HG03565 (cell line): Measurements from ENCODE around the gene JPH4.

ENCODE experiments used
- ATAC-seq: cut with Tn5 transposase; IDR thresholded peaks from one replicate; pipeline ENCODE4 v1.9.1; 2021; ENCODE audit warnings: mild to moderate bottlenecking, moderate library complexity; ENCODE audit not compliant: unreplicated experiment

The JPH4 gene

GRCh38 chr14:23532658-23533057, 45.9 kb downstream of the JPH4 start:
- ATAC-seq, result no peak

- no peak for ATAC-seq
These were observed 47.2 kb downstream of the JPH4 start for GRCh38 chr14:23531391-23531790.

- no peak for ATAC-seq
These were observed 48.1 kb downstream of the JPH4 start for GRCh38 chr14:23530375-23531055.

- ATAC-seq, result no peak
These were observed 49.6 kb downstream of the JPH4 start for GRCh38 chr14:23529016-23529415.

- ATAC-seq, result no peak
These were observed 50.0 kb downstream of the JPH4 start for GRCh38 chr14:23528555-23528954.

GRCh38 chr14:23525611-23526010, 53.0 kb downstream of the JPH4 start:
- no peak for ATAC-seq

- ATAC-seq, result no peak
These were observed 53.6 kb downstream of the JPH4 start for GRCh38 chr14:23524954-23525353.

- no peak for ATAC-seq
These were observed 55.2 kb downstream of the JPH4 start for GRCh38 chr14:23523229-23524016.

GRCh38 chr14:23522643-23523198, 55.9 kb downstream of the JPH4 start:
- ATAC-seq, result no peak

GRCh38 chr14:23521785-23522640, 56.6 kb downstream of the JPH4 start:
- ATAC-seq, result no peak

GRCh38 chr14:23520899-23521533, 57.6 kb downstream of the JPH4 start:
- ATAC-seq, result no peak

GRCh38 chr14:23518709-23519108, 59.9 kb downstream of the JPH4 start:
- ATAC-seq, result no peak
